Activated B cell treated with CpG ODN at 0.5 μM for 24 hours (primary cell): ENCODE data around the gene CD84. TPM values are rescaled to one million over a fixed set of nuclear protein-coding genes. Genes with fewer than 3 reads are reported as not detected.

Experiments
- ATAC-seq: fragments of 200-7000 bp; cut with Tn5 transposase; one replicate; pipeline ENCODE4 v1.10.0; 2021; ENCODE audit warnings: low read depth, mild to moderate bottlenecking, moderate library complexity
- CTCF ChIA-PET: fragments of 350-600 bp; sonication (Branson Sonifier 250); formaldehyde crosslinking; loops from one replicate; lab custom pipeline; 2021; ENCODE audit warnings: antibody characterized with exemption; lab: Charles Lee
- POLR2A ChIA-PET: fragments of 350-600 bp; sonication (Branson Sonifier 250); formaldehyde crosslinking; loops from one replicate; lab custom pipeline; 2021; ENCODE audit warnings: antibody characterized with exemption; lab: Charles Lee
- DNase-seq: peaks from one replicate; pipeline ENCODE4 v3.0.0; 2022
- H3K27ac Mint-ChIP-seq: one replicate; pipeline ENCODE4 v1.8.0; 2020; ENCODE audit warnings: mixed read lengths
- H3K27me3 Mint-ChIP-seq: one replicate; pipeline ENCODE4 v1.8.0; 2021; ENCODE audit warnings: mixed read lengths
- H3K36me3 Mint-ChIP-seq: one replicate; pipeline ENCODE4 v1.8.0; 2021; ENCODE audit warnings: low read depth, mixed read lengths
- H3K4me1 Mint-ChIP-seq: one replicate; pipeline ENCODE4 v1.8.0; 2021; ENCODE audit warnings: mixed read lengths
- H3K4me3 Mint-ChIP-seq: one replicate; pipeline ENCODE4 v1.8.0; 2020; ENCODE audit warnings: mild to moderate bottlenecking, mixed read lengths
- H3K9me3 Mint-ChIP-seq: one replicate; pipeline ENCODE4 v1.8.0; 2020; ENCODE audit warnings: mixed read lengths
- CTCF ChIP-seq: fragments of 200-600 bp; IDR thresholded peaks from one replicate; pipeline ENCODE4 v1.8.0; 2022; ENCODE audit warnings: antibody characterized with exemption, mild to moderate bottlenecking
- intact Hi-C: fragments of 100-400 bp; cut with micrococcal nuclease; formaldehyde crosslinking; loops from one replicate; pipeline ENCODE4 v1.15.1; 2024
- total RNA-seq: library from RNA; stranded (reverse); gene quantifications from 2 replicates; pipeline ENCODE4 v1.2.3, GENCODE V29; 2022

The CD84 gene
- total RNA-seq, 1 donor from 2014 or later = 65.5 TPM

- Mint-ChIP-seq H3K4me1 (peaks cover 33% of the 10 kb centered on the region), H3K36me3 (peaks cover 72% of the 10 kb centered on the region), H3K4me3 (no peak overlapping the region), H3K9me3 (peaks cover 4% of the 10 kb centered on the region), H3K27me3 (no peaks in the 10 kb centered on the region), H3K27ac (peak overlapping the region; percentile 84)
- CTCF ChIA-PET = interaction anchor here (1.0 to 9.0 kb wide), 9 partner anchors 10 to 178 kb away, joined by 3 to 175 read pairs (median 11); partner anchors contain the start of gene SLAMF6
- intact Hi-C loops = loop anchor here (10.0 kb wide), 1 partner anchor 413 kb away; the partner anchor contains the start of gene CASQ1
- ATAC-seq = no peak
- POLR2A ChIA-PET = interaction anchor here (0.7 to 2.2 kb wide), 4 partner anchors 59 to 180 kb away, joined by 3 to 10 read pairs (median 4); no protein-coding TSS in a partner anchor
- TF ChIP-seq CTCF = no peak
- DNase-seq = no peak
These were observed 28.8 kb upstream of the CD84 start for GRCh38 chr1:160608057-160608456.

- peaks cover 68% of the 10 kb centered on the region for H3K36me3 Mint-ChIP-seq
These were observed 28.4 kb upstream of the CD84 start for GRCh38 chr1:160607672-160608032.

GRCh38 chr1:160607011-160607671 lies 27.8 kb upstream of the CD84 start:
- CTCF ChIA-PET = interaction anchor here (0.6 to 9.0 kb wide), 34 partner anchors 9 to 230 kb away, joined by 3 to 175 read pairs (median 4); partner anchors contain the start of gene SLAMF6
- POLR2A ChIA-PET = interaction anchor here (0.6 to 4.0 kb wide), 10 partner anchors 28 to 178 kb away, joined by 4 to 23 read pairs (median 5); partner anchors contain the start of gene SLAMF6
- Mint-ChIP-seq H3K4me1 (peaks cover 33% of the 10 kb centered on the region), H3K27ac (peak overlapping the region; percentile 84), H3K36me3 (peaks cover 63% of the 10 kb centered on the region), H3K4me3 (peak overlapping the region; percentile 42), H3K9me3 (peaks cover 7% of the 10 kb centered on the region), H3K27me3 (no peaks in the 10 kb centered on the region)
- ATAC-seq (peak; percentile 94), DNase-seq (no peak)
- intact Hi-C loops = loop anchor here (1.0 to 10.0 kb wide), 8 partner anchors 63 to 506 kb away; partner anchors contain the start of genes CASQ1, COPA and NCSTN
- no peak for TF ChIP-seq CTCF

More at GRCh38 chr1:160607672-160608032, 28.4 kb upstream of the CD84 start:
- Mint-ChIP-seq H3K27me3 (no peaks in the 10 kb centered on the region), H3K27ac (peak overlapping the region; percentile 84), H3K4me1 (peaks cover 33% of the 10 kb centered on the region), H3K9me3 (peaks cover 7% of the 10 kb centered on the region), H3K4me3 (no peak overlapping the region)
- ATAC-seq = no peak
- TF ChIP-seq CTCF = no peak
- DNase-seq = no peak
- ChIA-PET POLR2A (interaction anchor here (1.0 to 4.0 kb wide), 9 partner anchors 60 to 178 kb away, joined by 3 to 23 read pairs (median 5); partner anchors contain the start of gene SLAMF6), CTCF (interaction anchor here (0.6 to 9.0 kb wide), 23 partner anchors 9 to 231 kb away, joined by 3 to 175 read pairs (median 5); partner anchors contain the start of gene SLAMF6)
- intact Hi-C loops = loop anchor here (1.0 to 10.0 kb wide), 8 partner anchors 63 to 506 kb away; partner anchors contain the start of genes CASQ1, COPA and NCSTN

GRCh38 chr1:160606611-160607010 lies 27.3 kb upstream of the CD84 start:
- peaks cover 33% of the 10 kb centered on the region for H3K4me1 Mint-ChIP-seq
- ChIA-PET CTCF (interaction anchor here (0.7 to 9.0 kb wide), 30 partner anchors 9 to 229 kb away, joined by 3 to 175 read pairs (median 4); partner anchors contain the start of gene SLAMF6), POLR2A (interaction anchor here (0.6 to 4.0 kb wide), 10 partner anchors 57 to 177 kb away, joined by 4 to 23 read pairs (median 5); partner anchors contain the start of gene SLAMF6)
- peak overlapping the region; percentile 42 for H3K4me3 Mint-ChIP-seq
- intact Hi-C loops = loop anchor here (1.0 to 10.0 kb wide), 8 partner anchors 62 to 505 kb away; partner anchors contain the start of genes CASQ1, COPA and NCSTN
- peaks cover 11% of the 10 kb centered on the region for H3K9me3 Mint-ChIP-seq
- no peak for TF ChIP-seq CTCF
- DNase-seq = no peak
- H3K27me3 Mint-ChIP-seq = no peaks in the 10 kb centered on the region
- peaks cover 59% of the 10 kb centered on the region for H3K36me3 Mint-ChIP-seq
- no peak for ATAC-seq
- peak overlapping the region; percentile 84 for H3K27ac Mint-ChIP-seq
